ENCODE results near the gene TBRG4.

- TF ChIP-seq, protein P1, sequence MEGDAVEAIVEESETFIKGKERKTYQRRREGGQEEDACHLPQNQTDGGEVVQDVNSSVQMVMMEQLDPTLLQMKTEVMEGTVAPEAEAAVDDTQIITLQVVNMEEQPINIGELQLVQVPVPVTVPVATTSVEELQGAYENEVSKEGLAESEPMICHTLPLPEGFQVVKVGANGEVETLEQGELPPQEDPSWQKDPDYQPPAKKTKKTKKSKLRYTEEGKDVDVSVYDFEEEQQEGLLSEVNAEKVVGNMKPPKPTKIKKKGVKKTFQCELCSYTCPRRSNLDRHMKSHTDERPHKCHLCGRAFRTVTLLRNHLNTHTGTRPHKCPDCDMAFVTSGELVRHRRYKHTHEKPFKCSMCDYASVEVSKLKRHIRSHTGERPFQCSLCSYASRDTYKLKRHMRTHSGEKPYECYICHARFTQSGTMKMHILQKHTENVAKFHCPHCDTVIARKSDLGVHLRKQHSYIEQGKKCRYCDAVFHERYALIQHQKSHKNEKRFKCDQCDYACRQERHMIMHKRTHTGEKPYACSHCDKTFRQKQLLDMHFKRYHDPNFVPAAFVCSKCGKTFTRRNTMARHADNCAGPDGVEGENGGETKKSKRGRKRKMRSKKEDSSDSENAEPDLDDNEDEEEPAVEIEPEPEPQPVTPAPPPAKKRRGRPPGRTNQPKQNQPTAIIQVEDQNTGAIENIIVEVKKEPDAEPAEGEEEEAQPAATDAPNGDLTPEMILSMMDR (conservative IDR thresholded peaks at IDR 0.05; ENCODE audit: low read depth, low read length), result no peak
- TF ChIP-seq EZH2 (IDR thresholded peaks at IDR 0.05; ENCODE audit: low read length, unreplicated experiment) (no peak), EZH2phosphoT487 (IDR thresholded peaks at IDR 0.05; ENCODE audit: borderline replicate concordance, low read length) (no peak)
These were observed 38.7 kb upstream of the TBRG4 start for GRCh38 chr7:45150199-45150598.
